Ectodermal cell (in vitro differentiated cells): ENCODE data around the gene SFMBT2.
"Not testable (repeated sequence)": the region's sequence is repeated elsewhere in the genome, so short reads cannot be mapped to it uniquely, and the experiment has no call there.

Experiments used
- H3K27ac ChIP-seq: 2 replicates; pipeline ENCODE4 v1.7.0; 2013; ENCODE audit warnings: mild to moderate bottlenecking, low read depth, low read length; ENCODE audit not compliant: insufficient read depth, poor library complexity, severe bottlenecking
- H3K27me3 ChIP-seq: 2 replicates; pipeline ENCODE4 v1.7.0; 2013; ENCODE audit warnings: mild to moderate bottlenecking, low read length; ENCODE audit not compliant: insufficient read depth, control insufficient read depth, poor library complexity, severe bottlenecking
- H3K36me3 ChIP-seq: one replicate; pipeline ENCODE4 v1.7.0; 2013; ENCODE audit warnings: low read length; ENCODE audit not compliant: control insufficient read depth, insufficient read depth
- H3K4me1 ChIP-seq: one replicate; pipeline ENCODE4 v1.7.0; 2013; ENCODE audit warnings: low read length; ENCODE audit not compliant: control insufficient read depth, insufficient read depth
- H3K4me3 ChIP-seq: 2 replicates; pipeline ENCODE4 v1.7.0; 2013; ENCODE audit warnings: low read depth, low read length, control low read depth; ENCODE audit not compliant: insufficient read depth
- H3K9me3 ChIP-seq: 2 replicates; pipeline ENCODE4 v1.7.0; 2013; ENCODE audit warnings: mild to moderate bottlenecking, low read length, moderate library complexity; ENCODE audit not compliant: control insufficient read depth
- WGBS, 2 experiments: methylation state at CpG; one replicate each; pipeline ENCODE4 v1.1.7; 2013; ENCODE audit warnings: missing lambda C conversion rate in 2 of 2; 5-methylcytosine and 5-hydroxymethylcytosine counted together

Gene SFMBT2

GRCh38 chr10:7194571-7194970 lies 216.3 kb downstream of the SFMBT2 start:
- 92 to 94% methylated on average over 5 of the region's 5 CpGs for WGBS, 2 experiments
- Histone ChIP-seq H3K4me1 (no peaks in the 10 kb centered on the region), H3K36me3 (no peaks in the 10 kb centered on the region), H3K4me3 (no peak overlapping the region), H3K27ac (no peak overlapping the region), H3K27me3 (no peaks in the 10 kb centered on the region), H3K9me3 (no peaks in the 10 kb centered on the region)

GRCh38 chr10:7193369-7193768 lies 217.5 kb downstream of the SFMBT2 start:
- Histone ChIP-seq H3K4me3 (no peak overlapping the region), H3K27ac (no peak overlapping the region), H3K9me3 (no peaks in the 10 kb centered on the region), H3K27me3 (no peaks in the 10 kb centered on the region), H3K36me3 (no peaks in the 10 kb centered on the region), H3K4me1 (peaks cover 6% of the 10 kb centered on the region)
- 93 to 94% methylated on average over 7 of the region's 7 CpGs for WGBS, 2 experiments

GRCh38 chr10:7192831-7193361 lies 217.9 kb downstream of the SFMBT2 start:
- no peaks in the 10 kb centered on the region for H3K9me3 ChIP-seq
- H3K27me3 ChIP-seq: no peaks in the 10 kb centered on the region
- 91 to 92% methylated on average over 10 of the region's 10 CpGs for WGBS, 2 experiments
- H3K36me3 ChIP-seq: no peaks in the 10 kb centered on the region
- no peak overlapping the region for H3K4me3 ChIP-seq
- peaks cover 6% of the 10 kb centered on the region for H3K4me1 ChIP-seq
- no peak overlapping the region for H3K27ac ChIP-seq

GRCh38 chr10:7192061-7192460 lies 218.8 kb downstream of the SFMBT2 start:
- no peaks in the 10 kb centered on the region for H3K9me3 ChIP-seq
- no peak overlapping the region for H3K4me3 ChIP-seq
- no peaks in the 10 kb centered on the region for H3K27me3 ChIP-seq
- no peaks in the 10 kb centered on the region for H3K36me3 ChIP-seq
- 94 to 95% methylated on average over 9 of the region's 9 CpGs for WGBS, 2 experiments
- no peak overlapping the region for H3K27ac ChIP-seq
- H3K4me1 ChIP-seq: peaks cover 6% of the 10 kb centered on the region

- WGBS, 2 experiments: 91 to 92% methylated on average over 5 of the region's 5 CpGs
- not testable (repeated sequence) for H3K9me3 ChIP-seq, H3K27ac ChIP-seq, H3K4me1 ChIP-seq, H3K4me3 ChIP-seq, H3K36me3 ChIP-seq, H3K27me3 ChIP-seq
Measured at GRCh38 chr10:7190772-7191171, 220.1 kb downstream of the SFMBT2 start.

- H3K4me3 ChIP-seq: no peak overlapping the region
- no peaks in the 10 kb centered on the region for H3K27me3 ChIP-seq
- no peak overlapping the region for H3K27ac ChIP-seq
- H3K9me3 ChIP-seq: no peaks in the 10 kb centered on the region
- 92 to 93% methylated on average over 11 of the region's 11 CpGs for WGBS, 2 experiments
- H3K36me3 ChIP-seq: no peaks in the 10 kb centered on the region
- peaks cover 6% of the 10 kb centered on the region for H3K4me1 ChIP-seq
Measured at GRCh38 chr10:7189909-7190308, 220.9 kb downstream of the SFMBT2 start.

- 81 to 85% methylated on average over 9 of the region's 9 CpGs for WGBS, 2 experiments
Measured at GRCh38 chr10:7188456-7189050, 222.3 kb downstream of the SFMBT2 start.

GRCh38 chr10:7186387-7187018 lies 224.3 kb downstream of the SFMBT2 start:
- 94 to 95% methylated on average over 6 of the region's 6 CpGs for WGBS, 2 experiments
- H3K4me3 ChIP-seq: no peak overlapping the region
- H3K9me3 ChIP-seq: no peaks in the 10 kb centered on the region
- H3K27me3 ChIP-seq: no peaks in the 10 kb centered on the region
- peaks cover 6% of the 10 kb centered on the region for H3K4me1 ChIP-seq
- H3K27ac ChIP-seq: no peak overlapping the region
- no peaks in the 10 kb centered on the region for H3K36me3 ChIP-seq

More at GRCh38 chr10:7188456-7189050, 222.3 kb downstream of the SFMBT2 start:
- Histone ChIP-seq H3K27me3 (no peaks in the 10 kb centered on the region), H3K9me3 (no peaks in the 10 kb centered on the region), H3K27ac (no peak overlapping the region), H3K4me1 (peaks cover 6% of the 10 kb centered on the region), H3K36me3 (no peaks in the 10 kb centered on the region), H3K4me3 (no peak overlapping the region)

- no peaks in the 10 kb centered on the region for H3K27me3 ChIP-seq
- 96 to 97% methylated on average over 4 of the region's 4 CpGs for WGBS, 2 experiments
- H3K4me1 ChIP-seq: peaks cover 6% of the 10 kb centered on the region
- H3K9me3 ChIP-seq: no peaks in the 10 kb centered on the region
- H3K36me3 ChIP-seq: no peaks in the 10 kb centered on the region
- no peak overlapping the region for H3K4me3 ChIP-seq
- no peak overlapping the region for H3K27ac ChIP-seq
Measured at GRCh38 chr10:7185367-7185690, 225.5 kb downstream of the SFMBT2 start.

GRCh38 chr10:7184660-7185366 lies 226.0 kb downstream of the SFMBT2 start:
- Histone ChIP-seq H3K27ac (no peak overlapping the region), H3K4me1 (peaks cover 6% of the 10 kb centered on the region), H3K9me3 (no peaks in the 10 kb centered on the region), H3K36me3 (no peaks in the 10 kb centered on the region), H3K27me3 (no peaks in the 10 kb centered on the region), H3K4me3 (no peak overlapping the region)
- 94% methylated on average over 14 of the region's 14 CpGs for WGBS, 2 experiments
